Type B pancreatic cell (in vitro differentiated cells): ENCODE results near the gene ADORA1. TPM values are rescaled to one million over a fixed set of nuclear protein-coding genes. Genes with fewer than 3 reads are reported as not detected.
A peak's percentile ranks its signal among the peaks of the same experiment; 100 is the strongest.

Source experiments
- DNase-seq: peaks from one replicate; pipeline ENCODE4 v3.0.0; 2021; ENCODE audit warnings: mixed read lengths; ENCODE audit not compliant: unreplicated experiment; ENCODE audit errors: extremely low spot score
- H3K27ac Mint-ChIP-seq: 2 replicates; pipeline ENCODE4 v1.8.0; 2021; ENCODE audit warnings: mild to moderate bottlenecking, mixed read lengths
- H3K27me3 Mint-ChIP-seq: 2 replicates; pipeline ENCODE4 v1.8.0; 2021; ENCODE audit warnings: mixed read lengths
- H3K36me3 Mint-ChIP-seq: 2 replicates; pipeline ENCODE4 v1.8.0; 2021; ENCODE audit warnings: mixed read lengths
- H3K4me1 Mint-ChIP-seq: one replicate; pipeline ENCODE4 v1.8.0; 2021; ENCODE audit warnings: mixed read lengths; ENCODE audit not compliant: unreplicated experiment
- H3K4me3 Mint-ChIP-seq: 2 replicates; pipeline ENCODE4 v1.8.0; 2021; ENCODE audit warnings: mild to moderate bottlenecking, mixed read lengths
- H3K9me3 Mint-ChIP-seq: 2 replicates; pipeline ENCODE4 v1.8.0; 2021; ENCODE audit warnings: mixed read lengths
- CTCF ChIP-seq: fragments of 200-600 bp; sonication (generic); conservative IDR thresholded peaks from 2 replicates; pipeline ENCODE4 v1.5.0; 2021; ENCODE audit warnings: antibody characterized with exemption, mild to moderate bottlenecking
- total RNA-seq: library from RNA; stranded (reverse); gene quantifications from 2 replicates; pipeline ENCODE4 v1.2.1, GENCODE V29; 2021; ENCODE audit warnings: low replicate concordance

Gene ADORA1
- total RNA-seq, 1 donor from 2014 or later: 2.7 TPM

GRCh38 chr1:203158960-203159665, 31.6 kb downstream of the ADORA1 start:
- peaks cover 19% of the 10 kb centered on the region for H3K4me1 Mint-ChIP-seq

GRCh38 chr1:203159844-203160243, 32.3 kb downstream of the ADORA1 start:
- peaks cover 21% of the 10 kb centered on the region for H3K27me3 Mint-ChIP-seq
- no peaks in the 10 kb centered on the region for H3K36me3 Mint-ChIP-seq
- no peak for TF ChIP-seq CTCF
- H3K27ac Mint-ChIP-seq: no peak overlapping the region
- DNase-seq: no peak
- no peak overlapping the region for H3K4me3 Mint-ChIP-seq
- H3K9me3 Mint-ChIP-seq: no peaks in the 10 kb centered on the region
- H3K4me1 Mint-ChIP-seq: peaks cover 16% of the 10 kb centered on the region

More at GRCh38 chr1:203158960-203159665, 31.6 kb downstream of the ADORA1 start:
- TF ChIP-seq CTCF: no peak
- DNase-seq: no peak
- no peak overlapping the region for H3K27ac Mint-ChIP-seq
- no peaks in the 10 kb centered on the region for H3K9me3 Mint-ChIP-seq
- peaks cover 18% of the 10 kb centered on the region for H3K27me3 Mint-ChIP-seq
- H3K36me3 Mint-ChIP-seq: no peaks in the 10 kb centered on the region
- no peak overlapping the region for H3K4me3 Mint-ChIP-seq

- H3K4me3 Mint-ChIP-seq: no peak overlapping the region
- TF ChIP-seq CTCF: no peak
- H3K9me3 Mint-ChIP-seq: no peaks in the 10 kb centered on the region
- H3K27ac Mint-ChIP-seq: peak overlapping the region; percentile 5
- DNase-seq: no peak
- H3K36me3 Mint-ChIP-seq: no peaks in the 10 kb centered on the region
- peaks cover 7% of the 10 kb centered on the region for H3K4me1 Mint-ChIP-seq
- peaks cover 21% of the 10 kb centered on the region for H3K27me3 Mint-ChIP-seq
These were observed 33.6 kb downstream of the ADORA1 start for GRCh38 chr1:203161175-203161574.

GRCh38 chr1:203161703-203162102, 34.2 kb downstream of the ADORA1 start:
- Mint-ChIP-seq H3K27ac (no peak overlapping the region), H3K4me3 (no peak overlapping the region), H3K36me3 (no peaks in the 10 kb centered on the region), H3K4me1 (peaks cover 5% of the 10 kb centered on the region), H3K27me3 (peaks cover 21% of the 10 kb centered on the region), H3K9me3 (no peaks in the 10 kb centered on the region)
- no peak for TF ChIP-seq CTCF
- no peak for DNase-seq

GRCh38 chr1:203162403-203162802, 34.9 kb downstream of the ADORA1 start:
- no peak for DNase-seq
- H3K27ac Mint-ChIP-seq: no peak overlapping the region
- H3K4me1 Mint-ChIP-seq: peaks cover 5% of the 10 kb centered on the region
- TF ChIP-seq CTCF: no peak
- peaks cover 21% of the 10 kb centered on the region for H3K27me3 Mint-ChIP-seq
- H3K9me3 Mint-ChIP-seq: no peaks in the 10 kb centered on the region
- no peak overlapping the region for H3K4me3 Mint-ChIP-seq
- H3K36me3 Mint-ChIP-seq: no peaks in the 10 kb centered on the region
